ENCODE measurements around the gene ORMDL2. TPM values are rescaled to one million over a fixed set of nuclear protein-coding genes. Genes with fewer than 3 reads are reported as not detected.

Gene ORMDL2
- total and polyA plus RNA-seq, 5 donors from 2014 or later = 17.8 to 199 (median 135) TPM

- ATAC-seq (ENCODE audit: low read depth in 2 of 2) (no peak), DNase-seq (no peak)
- Histone ChIP-seq H3K27ac (ENCODE audit: insufficient read depth, low read length, poor library complexity, severe bottlenecking) (no peak overlapping the region), H3K36me3 (ENCODE audit: control insufficient read depth, insufficient read depth, low read length) (no peaks in the 10 kb centered on the region), H3K4me3 (ENCODE audit: low read depth, low read length) (no peak overlapping the region), H3K4me1 (ENCODE audit: control insufficient read depth, insufficient read depth, low read length, poor library complexity, severe bottlenecking) (no peaks in the 10 kb centered on the region), H3K27me3 (ENCODE audit: control insufficient read depth, insufficient read depth, low read length) (no peaks in the 10 kb centered on the region), H3K9me3 (ENCODE audit: control insufficient read depth in 2 of 2, low read length in 2 of 2) (no peaks in the 10 kb centered on the region)
- peaks cover 20% of the 10 kb centered on the region for H3K27me3 Mint-ChIP-seq
- H3K4me3 Mint-ChIP-seq = no peak overlapping the region
- no peak overlapping the region for H3K27ac Mint-ChIP-seq
- peaks cover 0 to 13% (median 2%) of the 10 kb centered on the region in 4 donors for H3K4me1 Mint-ChIP-seq
- no peaks in the 10 kb centered on the region for H3K36me3 Mint-ChIP-seq
- peaks cover 0 to 1% (median 0%) of the 10 kb centered on the region in 7 donors for H3K9me3 Mint-ChIP-seq
Measured at GRCh38 chr12:55839345-55840140, 21.7 kb downstream of the ORMDL2 start.

GRCh38 chr12:55840581-55841351 is 22.9 kb downstream of the ORMDL2 start:
- Mint-ChIP-seq H3K4me3 (no peak overlapping the region), H3K27ac (peak overlapping the region in 1 of 3 donors; percentile 64), H3K9me3 (peaks cover 0 to 1% (median 0%) of the 10 kb centered on the region in 7 donors), H3K27me3 (peaks cover 23% of the 10 kb centered on the region), H3K4me1 (peaks cover 0 to 13% (median 2%) of the 10 kb centered on the region in 4 donors), H3K36me3 (no peaks in the 10 kb centered on the region)
- Histone ChIP-seq H3K27ac (ENCODE audit: insufficient read depth, low read length, poor library complexity, severe bottlenecking) (no peak overlapping the region), H3K9me3 (ENCODE audit: control insufficient read depth in 2 of 2, low read length in 2 of 2) (no peaks in the 10 kb centered on the region), H3K36me3 (ENCODE audit: control insufficient read depth, insufficient read depth, low read length) (no peaks in the 10 kb centered on the region), H3K27me3 (ENCODE audit: control insufficient read depth, insufficient read depth, low read length) (no peaks in the 10 kb centered on the region), H3K4me1 (ENCODE audit: control insufficient read depth, insufficient read depth, low read length, poor library complexity, severe bottlenecking) (no peaks in the 10 kb centered on the region), H3K4me3 (ENCODE audit: low read depth, low read length) (no peak overlapping the region)
- ATAC-seq (ENCODE audit: low read depth in 2 of 2) (no peak), DNase-seq (no peak)

GRCh38 chr12:55842681-55843429 is 25.0 kb downstream of the ORMDL2 start, which contains the start of gene MMP19:
MMP19 (minus strand) TSS chr12:55842936; CDS start chr12:55842830, 106 bp downstream.
- no peak for ATAC-seq (ENCODE audit: low read depth in 2 of 2)
- peaks cover 0 to 5% (median 2%) of the 10 kb centered on the region in 4 donors for H3K4me1 Mint-ChIP-seq
- no peaks in the 10 kb centered on the region for H3K36me3 ChIP-seq (ENCODE audit: control insufficient read depth, insufficient read depth, low read length)
- no peaks in the 10 kb centered on the region for H3K9me3 Mint-ChIP-seq
- H3K4me3 Mint-ChIP-seq = no peak within 1 kb of the TSS
- no peak within 1 kb of the TSS for H3K4me3 ChIP-seq (ENCODE audit: low read depth, low read length)
- no peaks in the 10 kb centered on the region for H3K36me3 Mint-ChIP-seq
- H3K9me3 ChIP-seq (ENCODE audit: control insufficient read depth in 2 of 2, low read length in 2 of 2) = no peaks in the 10 kb centered on the region
- H3K27ac Mint-ChIP-seq = peak within 1 kb of the TSS in 1 of 3 donors; percentile 64
- no peak for DNase-seq
- peaks cover 41% of the 10 kb centered on the region for H3K27me3 Mint-ChIP-seq
- no peak within 1 kb of the TSS for H3K27ac ChIP-seq (ENCODE audit: insufficient read depth, low read length, poor library complexity, severe bottlenecking)
- peaks cover 2% of the 10 kb centered on the region for H3K27me3 ChIP-seq (ENCODE audit: control insufficient read depth, insufficient read depth, low read length)
- no peaks in the 10 kb centered on the region for H3K4me1 ChIP-seq (ENCODE audit: control insufficient read depth, insufficient read depth, low read length, poor library complexity, severe bottlenecking)

GRCh38 chr12:55843431-55843830 is 25.6 kb downstream of the ORMDL2 start:
- Histone ChIP-seq H3K36me3 (ENCODE audit: control insufficient read depth, insufficient read depth, low read length) (no peaks in the 10 kb centered on the region), H3K4me3 (ENCODE audit: low read depth, low read length) (no peak overlapping the region), H3K9me3 (ENCODE audit: control insufficient read depth in 2 of 2, low read length in 2 of 2) (no peaks in the 10 kb centered on the region), H3K27ac (ENCODE audit: insufficient read depth, low read length, poor library complexity, severe bottlenecking) (no peak overlapping the region), H3K4me1 (ENCODE audit: control insufficient read depth, insufficient read depth, low read length, poor library complexity, severe bottlenecking) (no peaks in the 10 kb centered on the region), H3K27me3 (ENCODE audit: control insufficient read depth, insufficient read depth, low read length) (peaks cover 2% of the 10 kb centered on the region)
- H3K36me3 Mint-ChIP-seq = no peaks in the 10 kb centered on the region
- no peak overlapping the region for H3K27ac Mint-ChIP-seq
- no peaks in the 10 kb centered on the region for H3K9me3 Mint-ChIP-seq
- ATAC-seq (ENCODE audit: low read depth in 2 of 2) (no peak), DNase-seq (no peak)
- H3K4me3 Mint-ChIP-seq = no peak overlapping the region
- H3K4me1 Mint-ChIP-seq = peaks cover 0 to 5% (median 2%) of the 10 kb centered on the region in 4 donors
- peaks cover 43% of the 10 kb centered on the region for H3K27me3 Mint-ChIP-seq

- H3K27ac ChIP-seq (ENCODE audit: insufficient read depth, low read length, poor library complexity, severe bottlenecking) = no peak overlapping the region
- Mint-ChIP-seq H3K4me1 (peaks cover 0 to 5% (median 2%) of the 10 kb centered on the region in 4 donors), H3K27me3 (peaks cover 53% of the 10 kb centered on the region), H3K9me3 (no peaks in the 10 kb centered on the region), H3K4me3 (no peak overlapping the region), H3K27ac (peak overlapping the region in 1 of 3 donors; percentile 65), H3K36me3 (no peaks in the 10 kb centered on the region)
- H3K36me3 ChIP-seq (ENCODE audit: control insufficient read depth, insufficient read depth, low read length) = no peaks in the 10 kb centered on the region
- no peaks in the 10 kb centered on the region for H3K9me3 ChIP-seq (ENCODE audit: control insufficient read depth in 2 of 2, low read length in 2 of 2)
- DNase-seq = no peak
- H3K4me1 ChIP-seq (ENCODE audit: control insufficient read depth, insufficient read depth, low read length, poor library complexity, severe bottlenecking) = no peaks in the 10 kb centered on the region
- ATAC-seq (ENCODE audit: low read depth in 2 of 2) = no peak
- peaks cover 5% of the 10 kb centered on the region for H3K27me3 ChIP-seq (ENCODE audit: control insufficient read depth, insufficient read depth, low read length)
- H3K4me3 ChIP-seq (ENCODE audit: low read depth, low read length) = no peak overlapping the region
Measured at GRCh38 chr12:55844961-55845360, 27.1 kb downstream of the ORMDL2 start.

GRCh38 chr12:55845361-55845760 is 27.5 kb downstream of the ORMDL2 start:
- H3K36me3 Mint-ChIP-seq = no peaks in the 10 kb centered on the region
- H3K27ac Mint-ChIP-seq = peak overlapping the region in 1 of 3 donors; percentile 65
- Histone ChIP-seq H3K27ac (ENCODE audit: insufficient read depth, low read length, poor library complexity, severe bottlenecking) (no peak overlapping the region), H3K4me1 (ENCODE audit: control insufficient read depth, insufficient read depth, low read length, poor library complexity, severe bottlenecking) (no peaks in the 10 kb centered on the region), H3K9me3 (ENCODE audit: control insufficient read depth in 2 of 2, low read length in 2 of 2) (no peaks in the 10 kb centered on the region), H3K4me3 (ENCODE audit: low read depth, low read length) (no peak overlapping the region), H3K27me3 (ENCODE audit: control insufficient read depth, insufficient read depth, low read length) (peaks cover 8% of the 10 kb centered on the region), H3K36me3 (ENCODE audit: control insufficient read depth, insufficient read depth, low read length) (no peaks in the 10 kb centered on the region)
- peaks cover 57% of the 10 kb centered on the region for H3K27me3 Mint-ChIP-seq
- no peaks in the 10 kb centered on the region for H3K9me3 Mint-ChIP-seq
- ATAC-seq (ENCODE audit: low read depth in 2 of 2) = no peak
- no peak overlapping the region for H3K4me3 Mint-ChIP-seq
- DNase-seq = no peak
- H3K4me1 Mint-ChIP-seq = peaks cover 0 to 5% (median 2%) of the 10 kb centered on the region in 4 donors

GRCh38 chr12:55845785-55846496 is 28.1 kb downstream of the ORMDL2 start:
- no peaks in the 10 kb centered on the region for H3K9me3 ChIP-seq (ENCODE audit: control insufficient read depth in 2 of 2, low read length in 2 of 2)
- H3K36me3 ChIP-seq (ENCODE audit: control insufficient read depth, insufficient read depth, low read length) = no peaks in the 10 kb centered on the region
- peaks cover 10% of the 10 kb centered on the region for H3K27me3 ChIP-seq (ENCODE audit: control insufficient read depth, insufficient read depth, low read length)
- peak overlapping the region in 1 of 3 donors; percentile 65 for H3K27ac Mint-ChIP-seq
- no peak for DNase-seq
- H3K27ac ChIP-seq (ENCODE audit: insufficient read depth, low read length, poor library complexity, severe bottlenecking) = no peak overlapping the region
- H3K36me3 Mint-ChIP-seq = no peaks in the 10 kb centered on the region
- ATAC-seq (ENCODE audit: low read depth in 2 of 2) = no peak
- peaks cover 0 to 4% (median 2%) of the 10 kb centered on the region in 4 donors for H3K4me1 Mint-ChIP-seq
- H3K4me3 ChIP-seq (ENCODE audit: low read depth, low read length) = no peak overlapping the region
- no peaks in the 10 kb centered on the region for H3K4me1 ChIP-seq (ENCODE audit: control insufficient read depth, insufficient read depth, low read length, poor library complexity, severe bottlenecking)
- H3K9me3 Mint-ChIP-seq = no peaks in the 10 kb centered on the region
- H3K4me3 Mint-ChIP-seq = no peak overlapping the region
- peaks cover 59% of the 10 kb centered on the region for H3K27me3 Mint-ChIP-seq

All from CD4-positive, CD25-positive, alpha-beta regulatory T cell (primary cell).